Trophoblast cell (in vitro differentiated cells and primary cell): ENCODE data around the gene KATNBL1.

Experiments
- DNase-seq, 2 donors: peaks; one replicate each; pipeline ENCODE4 v3.0.0-alpha.2; 2016
- H2AFZ ChIP-seq: 2 replicates; pipeline ENCODE4 v1.6.1; 2013; ENCODE audit warnings: low read length, moderate library complexity, mild to moderate bottlenecking; ENCODE audit not compliant: insufficient read depth, poor library complexity
- H2AK5ac ChIP-seq: 2 replicates; pipeline ENCODE4 v1.6.1; 2013; ENCODE audit warnings: mild to moderate bottlenecking, low read length
- H2BK120ac ChIP-seq: 2 replicates; pipeline ENCODE4 v1.6.1; 2013; ENCODE audit warnings: low read length, mild to moderate bottlenecking, moderate library complexity; ENCODE audit not compliant: insufficient read depth, poor library complexity
- H2BK12ac ChIP-seq: 2 replicates; pipeline ENCODE4 v1.6.1; 2013; ENCODE audit warnings: mild to moderate bottlenecking, low read length, moderate library complexity
- H2BK5ac ChIP-seq: 2 replicates; pipeline ENCODE4 v1.6.1; 2013; ENCODE audit warnings: low read length, low read depth, moderate library complexity, mild to moderate bottlenecking; ENCODE audit not compliant: poor library complexity
- H3K14ac ChIP-seq: 2 replicates; pipeline ENCODE4 v1.6.1; 2013; ENCODE audit warnings: mild to moderate bottlenecking, low read length
- H3K18ac ChIP-seq: 2 replicates; pipeline ENCODE4 v1.6.1; 2013; ENCODE audit warnings: mild to moderate bottlenecking, low read length
- H3K23ac ChIP-seq: 2 replicates; pipeline ENCODE4 v1.6.1; 2013; ENCODE audit warnings: low read length
- H3K27ac ChIP-seq: 2 replicates; pipeline ENCODE4 v1.5.1; 2013; ENCODE audit warnings: low read depth, mild to moderate bottlenecking, inconsistent platforms, low read length, moderate library complexity
- H3K27me3 ChIP-seq: 2 replicates; pipeline ENCODE4 v1.6.1; 2013; ENCODE audit warnings: inconsistent platforms, mild to moderate bottlenecking, low read length, moderate library complexity; ENCODE audit not compliant: insufficient read depth
- H3K36me3 ChIP-seq, 2 experiments: 1 replicate in 1 of 2; 2 replicates in 1 of 2; pipeline ENCODE4 v1.6.1; 2013; ENCODE audit warnings: low read length in 2 of 2, mild to moderate bottlenecking in 2 of 2, moderate library complexity in 1 of 2; ENCODE audit not compliant: insufficient read depth in 2 of 2, control insufficient read depth in 1 of 2
- H3K4ac ChIP-seq: 2 replicates; pipeline ENCODE4 v1.6.1; 2013; ENCODE audit warnings: low read depth, mild to moderate bottlenecking, low read length, moderate library complexity
- H3K4me1 ChIP-seq, 2 experiments: 1 replicate in 1 of 2; 2 replicates in 1 of 2; pipeline ENCODE4 v1.6.1; 2013; ENCODE audit warnings: low read length in 2 of 2, mild to moderate bottlenecking in 2 of 2, moderate library complexity in 1 of 2; ENCODE audit not compliant: insufficient read depth in 2 of 2, control insufficient read depth in 1 of 2
- H3K4me2 ChIP-seq: 2 replicates; pipeline ENCODE4 v1.6.1; 2013; ENCODE audit warnings: inconsistent platforms, mild to moderate bottlenecking, low read length, moderate library complexity
- H3K4me3 ChIP-seq: 2 replicates; pipeline ENCODE4 v1.5.1; 2013; ENCODE audit warnings: mild to moderate bottlenecking, low read depth, low read length, inconsistent platforms
- H3K79me1 ChIP-seq: one replicate; pipeline ENCODE4 v1.6.1; 2013; ENCODE audit warnings: low read length
- H3K79me2 ChIP-seq: 2 replicates; pipeline ENCODE4 v1.6.1; 2013; ENCODE audit warnings: low read length, mild to moderate bottlenecking; ENCODE audit not compliant: control insufficient read depth, insufficient read depth, poor library complexity
- H3K9ac ChIP-seq: 2 replicates; pipeline ENCODE4 v1.6.1; 2013; ENCODE audit warnings: mild to moderate bottlenecking, low read length
- H3K9me3 ChIP-seq: 2 replicates; pipeline ENCODE4 v1.6.1; 2013; ENCODE audit warnings: low read depth, mild to moderate bottlenecking, control low read depth, inconsistent platforms, low read length; ENCODE audit not compliant: insufficient read depth
- H4K12ac ChIP-seq: 2 replicates; pipeline ENCODE4 v1.6.1; 2013; ENCODE audit warnings: low read depth, mild to moderate bottlenecking, low read length, moderate library complexity
- H4K8ac ChIP-seq: 2 replicates; pipeline ENCODE4 v1.6.1; 2013; ENCODE audit warnings: low read depth, mild to moderate bottlenecking, low read length, moderate library complexity
- H4K91ac ChIP-seq: one replicate; pipeline ENCODE4 v1.6.1; 2013; ENCODE audit warnings: low read depth, mild to moderate bottlenecking, low read length, moderate library complexity
- WGBS: extraction: QIAGEN DNeasy Blood & Tissue Kit; methylation state at CpG from one replicate; pipeline ENCODE4 v1.1.7; 2013; ENCODE audit warnings: missing lambda C conversion rate; ENCODE audit not compliant: insufficient read length, insufficient coverage; ENCODE audit errors: extremely low coverage; 5-methylcytosine and 5-hydroxymethylcytosine counted together

The KATNBL1 gene

DNA sequence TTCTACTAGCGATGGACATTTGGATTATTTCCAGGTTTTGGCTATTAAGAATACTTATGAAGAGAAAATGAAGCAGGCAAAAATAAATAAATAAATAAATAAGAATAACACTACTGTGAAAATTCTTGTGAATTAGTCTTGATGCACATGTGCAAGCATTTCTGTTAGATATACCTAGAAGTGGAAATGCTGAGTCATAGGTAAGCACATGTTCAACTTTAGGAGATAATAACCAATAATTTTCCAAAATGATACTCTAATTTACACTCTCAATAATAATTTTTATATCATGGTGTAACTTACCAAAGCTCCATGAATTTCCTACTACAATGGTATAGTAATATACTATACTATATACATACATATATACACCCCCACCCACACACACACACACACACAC, 38.3 kb upstream of the KATNBL1 start:
- Histone ChIP-seq H3K79me1 (no peaks in the 10 kb centered on the region), H3K27me3 (no peaks in the 10 kb centered on the region), H3K27ac (no peak overlapping the region), H3K9ac (no peak overlapping the region), H2AK5ac (no peak overlapping the region), H4K12ac (no peak overlapping the region), H3K4me2 (no peak overlapping the region), H3K23ac (no peak overlapping the region), H3K14ac (no peak overlapping the region), H2AFZ (no peak overlapping the region), H3K4me1 (no peaks in the 10 kb centered on the region), H3K79me2 (no peaks in the 10 kb centered on the region), H2BK5ac (no peak overlapping the region), H3K9me3 (no peaks in the 10 kb centered on the region), H3K4me3 (no peak overlapping the region), H4K8ac (no peak overlapping the region), H4K91ac (no peak overlapping the region), H2BK120ac (no peak overlapping the region), H2BK12ac (no peak overlapping the region), H3K18ac (no peak overlapping the region), H3K4ac (no peak overlapping the region), H3K36me3 (peaks cover 1 to 4% of the 10 kb centered on the region in 2 experiments)
- no peak for DNase-seq
- no CpG with 5 or more reads among the region's 1 CpG for WGBS

DNA sequence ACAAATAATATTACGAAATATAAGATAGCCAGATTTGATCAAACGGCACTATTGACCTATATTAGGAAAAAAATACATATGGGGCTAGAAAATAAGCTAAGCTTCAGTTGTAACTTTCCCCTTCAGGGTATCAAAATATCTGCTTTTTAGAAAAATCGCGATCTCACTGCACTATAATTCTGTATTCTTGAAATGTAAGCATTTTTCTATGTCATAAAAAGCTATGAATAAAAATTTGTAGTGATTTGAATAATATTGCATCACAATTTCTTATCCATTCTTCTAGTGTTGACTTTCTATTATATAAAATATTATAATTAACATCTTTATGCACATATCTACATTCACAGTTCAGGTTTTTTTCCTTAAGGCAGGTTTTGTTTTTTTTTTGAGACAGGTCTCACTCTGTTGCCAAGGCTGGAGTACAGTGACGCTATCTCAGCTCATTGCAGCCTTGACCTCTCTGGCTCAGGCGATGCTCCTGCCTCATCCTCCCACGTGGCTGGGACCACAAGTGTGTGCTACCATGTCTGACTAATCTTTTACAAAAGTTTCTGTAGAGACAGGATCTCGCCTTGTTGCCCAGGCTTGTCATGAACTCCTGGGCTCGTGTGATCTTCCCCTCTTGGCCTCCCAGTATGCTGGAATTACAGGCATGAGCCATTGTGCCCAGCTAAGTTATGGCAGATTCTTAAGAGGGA, 36.5 kb upstream of the KATNBL1 start:
- Histone ChIP-seq H2BK12ac (no peak overlapping the region), H3K4ac (no peak overlapping the region), H2AFZ (no peak overlapping the region), H4K91ac (no peak overlapping the region), H3K18ac (no peak overlapping the region), H4K12ac (no peak overlapping the region), H4K8ac (no peak overlapping the region), H3K27ac (no peak overlapping the region), H3K27me3 (no peaks in the 10 kb centered on the region), H3K9ac (no peak overlapping the region), H3K4me1 (no peaks in the 10 kb centered on the region), H2BK120ac (no peak overlapping the region), H3K4me2 (no peak overlapping the region), H3K79me2 (no peaks in the 10 kb centered on the region), H3K14ac (no peak overlapping the region), H2AK5ac (no peak overlapping the region), H3K4me3 (no peak overlapping the region), H3K36me3 (peaks cover 1 to 4% of the 10 kb centered on the region in 2 experiments), H3K23ac (no peak overlapping the region), H3K79me1 (no peaks in the 10 kb centered on the region), H3K9me3 (no peaks in the 10 kb centered on the region), H2BK5ac (no peak overlapping the region)
- WGBS: no CpG with 5 or more reads among the region's 9 CpGs
- DNase-seq: no peak

DNA sequence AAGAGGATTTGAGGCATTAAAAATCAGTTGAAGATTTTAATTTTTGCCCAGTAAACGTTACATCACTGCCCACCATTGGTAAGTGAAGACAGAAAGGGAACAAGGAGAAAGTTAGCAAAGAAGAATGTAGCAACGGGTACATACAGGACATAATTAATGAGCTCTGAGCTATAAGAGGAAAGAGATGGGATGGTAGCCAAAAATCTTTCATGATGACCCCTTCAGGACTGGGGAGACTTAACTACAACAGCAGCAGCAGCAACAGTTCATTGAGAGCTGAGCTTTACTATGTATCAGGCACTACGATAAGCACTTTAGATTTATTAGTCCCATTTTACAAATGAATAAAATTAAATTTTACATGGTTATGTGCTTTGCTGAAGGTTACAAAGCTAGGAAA, 33.3 kb upstream of the KATNBL1 start:
- no peak overlapping the region for H2BK120ac ChIP-seq
- no CpG with 5 or more reads among the region's 3 CpGs for WGBS

DNA sequence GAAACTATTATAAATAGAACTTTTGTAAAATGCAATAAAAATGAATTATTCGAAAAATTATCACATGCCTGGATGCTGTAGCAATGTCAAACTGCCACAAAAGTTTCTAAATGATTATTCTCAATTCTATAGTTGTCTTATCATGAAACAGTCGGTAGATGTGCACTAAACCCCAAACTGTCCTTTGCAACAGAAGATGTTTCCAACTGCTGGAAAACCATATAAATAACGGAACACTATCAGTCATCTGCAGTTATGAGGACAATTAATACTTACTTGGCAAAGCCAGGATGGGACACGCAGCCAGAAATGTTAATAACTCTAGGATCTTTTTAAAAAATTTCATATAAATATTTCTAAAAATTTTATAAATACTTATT, 32.4 kb upstream of the KATNBL1 start:
- no peak overlapping the region for H2AFZ ChIP-seq

More for the DNA sequence above, 33.3 kb upstream of the KATNBL1 start:
- Histone ChIP-seq H3K27ac (no peak overlapping the region), H4K91ac (no peak overlapping the region), H3K79me2 (no peaks in the 10 kb centered on the region), H4K12ac (no peak overlapping the region), H3K36me3 (peaks cover 1% of the 10 kb centered on the region in 2 experiments), H3K4me2 (no peak overlapping the region), H3K18ac (no peak overlapping the region), H3K4me1 (peaks cover 2 to 3% of the 10 kb centered on the region in 2 experiments), H3K27me3 (no peaks in the 10 kb centered on the region), H2AFZ (no peak overlapping the region), H4K8ac (no peak overlapping the region), H2AK5ac (no peak overlapping the region), H3K9me3 (peaks cover 1% of the 10 kb centered on the region), H3K4ac (no peak overlapping the region), H2BK5ac (no peak overlapping the region), H3K23ac (no peak overlapping the region), H3K14ac (no peak overlapping the region), H3K79me1 (peaks cover 2% of the 10 kb centered on the region), H3K4me3 (no peak overlapping the region), H2BK12ac (no peak overlapping the region), H3K9ac (no peak overlapping the region)
- DNase-seq: no peak

More for the DNA sequence above, 32.4 kb upstream of the KATNBL1 start:
- H3K4me1 ChIP-seq: peaks cover 2 to 3% of the 10 kb centered on the region in 2 experiments
- H3K9me3 ChIP-seq: peaks cover 1% of the 10 kb centered on the region
- no peak overlapping the region for H3K4me3 ChIP-seq
- H3K4me2 ChIP-seq: no peak overlapping the region
- no peaks in the 10 kb centered on the region for H3K27me3 ChIP-seq
- H3K79me2 ChIP-seq: no peaks in the 10 kb centered on the region
- H3K23ac ChIP-seq: no peak overlapping the region
- H3K36me3 ChIP-seq: peaks cover 1% of the 10 kb centered on the region in 2 experiments
- H4K12ac ChIP-seq: no peak overlapping the region
- no peak for DNase-seq
- H2BK12ac ChIP-seq: no peak overlapping the region
- no peak overlapping the region for H2BK120ac ChIP-seq
- peaks cover 2% of the 10 kb centered on the region for H3K79me1 ChIP-seq
- WGBS: no CpG with 5 or more reads among the region's 4 CpGs
- H3K18ac ChIP-seq: no peak overlapping the region
- no peak overlapping the region for H3K27ac ChIP-seq
- no peak overlapping the region for H2AK5ac ChIP-seq
- no peak overlapping the region for H3K9ac ChIP-seq
- H3K4ac ChIP-seq: no peak overlapping the region
- H2BK5ac ChIP-seq: no peak overlapping the region
- H3K14ac ChIP-seq: no peak overlapping the region
- no peak overlapping the region for H4K8ac ChIP-seq
- H4K91ac ChIP-seq: no peak overlapping the region
